H1 (cell line): Measurements from ENCODE around the gene RBM18. TPM values are rescaled to one million over a fixed set of nuclear protein-coding genes. Genes with fewer than 3 reads are reported as not detected.

Experiments
- CTCF ChIA-PET: fragments of 300-600 bp; sonication (Branson Sonifier 250); formaldehyde crosslinking; loops from one replicate; lab custom pipeline; 2021; ENCODE audit not compliant: partially characterized antibody; lab: Charles Lee
- POLR2A ChIA-PET: fragments of 300-600 bp; sonication (Branson Sonifier 250); formaldehyde crosslinking; loops from one replicate; lab custom pipeline; 2021; ENCODE audit warnings: inconsistent platforms; ENCODE audit not compliant: partially characterized antibody; lab: Charles Lee
- DNase-seq, 2 experiments: peaks; one replicate each; pipeline versions ENCODE4 v3.0.0 to v3.0.0-alpha.2; 2010 to 2022; ENCODE audit warnings: low spot score in 2 of 2, low read depth in 1 of 2, mixed read lengths in 1 of 2
- FAIRE-seq: peaks from 2 replicates; lab custom pipeline; 2011; peaks lifted over from hg19 to GRCh38; lab: Jason Lieb, UNC
- H2AFZ ChIP-seq: 2 replicates; pipeline ENCODE4 v1.8.1; 2012; ENCODE audit warnings: low read length, inconsistent platforms
- H2AK5ac ChIP-seq: 2 replicates; pipeline ENCODE4 v1.6.1; 2013; ENCODE audit warnings: low read depth, low read length
- H2BK120ac ChIP-seq: replicated peaks from 2 replicates; pipeline ENCODE3; 2013; ENCODE audit warnings: low read depth, low read length, inconsistent platforms
- H2BK12ac ChIP-seq: 2 replicates; pipeline ENCODE4 v1.6.1; 2013; ENCODE audit warnings: low read depth, low read length
- H2BK15ac ChIP-seq: 2 replicates; pipeline ENCODE4 v1.6.1; 2013; ENCODE audit warnings: low read length
- H2BK20ac ChIP-seq: 2 replicates; pipeline ENCODE4 v1.6.1; 2013; ENCODE audit warnings: low read length
- H2BK5ac ChIP-seq: 2 replicates; pipeline ENCODE4 v1.6.1; 2013; ENCODE audit warnings: low read depth, low read length
- H3K14ac ChIP-seq: 2 replicates; pipeline ENCODE4 v1.6.1; 2013; ENCODE audit warnings: inconsistent platforms; ENCODE audit not compliant: insufficient read length
- H3K18ac ChIP-seq: 2 replicates; pipeline ENCODE4 v1.6.1; 2013; ENCODE audit warnings: low read length; ENCODE audit errors: extremely low read depth
- H3K23ac ChIP-seq: 2 replicates; pipeline ENCODE4 v1.6.1; 2013; ENCODE audit warnings: inconsistent platforms; ENCODE audit not compliant: insufficient read length
- H3K23me2 ChIP-seq: 2 replicates; pipeline ENCODE4 v1.6.1; 2013; ENCODE audit warnings: low read depth, low read length
- H3K27ac ChIP-seq: 2 replicates; pipeline ENCODE4 v1.6.1; 2011; ENCODE audit warnings: low read depth, low read length, inconsistent platforms
- H3K27me3 ChIP-seq, 4 experiments: replicated peaks in 1 of 4; 1 replicate in 1 of 4; 2 replicates in 3 of 4; pipeline versions ENCODE4 v1.6.1 to v1.8.1; 2011 to 2013; ENCODE audit warnings: low read length in 3 of 4, mild to moderate bottlenecking in 3 of 4, inconsistent platforms in 2 of 4, mixed read lengths in 2 of 4, moderate library complexity in 1 of 4; ENCODE audit not compliant: control insufficient read depth in 3 of 4, insufficient read depth in 3 of 4; ENCODE audit errors: extremely low read depth in 1 of 4
- H3K36me3 ChIP-seq, 4 experiments: 2 replicates each; pipeline versions ENCODE4 v1.6.1 to v1.8.1; 2011 to 2013; ENCODE audit warnings: mild to moderate bottlenecking in 4 of 4, low read length in 3 of 4, moderate library complexity in 2 of 4, control low read depth in 1 of 4, inconsistent platforms in 1 of 4; ENCODE audit not compliant: insufficient read depth in 4 of 4, control insufficient read depth in 2 of 4
- H3K4ac ChIP-seq: replicated peaks from 2 replicates; pipeline ENCODE3; 2013; ENCODE audit warnings: low read length, low read depth, mixed read lengths, inconsistent platforms; ENCODE audit not compliant: insufficient read length
- H3K4me1 ChIP-seq, 4 experiments: replicated peaks in 1 of 4; 1 replicate in 1 of 4; 2 replicates in 3 of 4; pipeline versions ENCODE4 v1.6.1 to v1.8.1; 2011 to 2013; ENCODE audit warnings: low read length in 3 of 4, inconsistent platforms in 2 of 4, mixed read lengths in 1 of 4; ENCODE audit not compliant: insufficient read depth in 4 of 4, control insufficient read depth in 3 of 4
- H3K4me2 ChIP-seq, 2 experiments: 2 replicates each; pipeline versions ENCODE4 v1.6.1 to v1.8.1; 2011 to 2013; ENCODE audit warnings: low read depth in 2 of 2, low read length in 2 of 2, control low read depth in 1 of 2, inconsistent platforms in 1 of 2, mild to moderate bottlenecking in 1 of 2; ENCODE audit not compliant: insufficient read depth in 1 of 2
- H3K4me3 ChIP-seq, 4 experiments: fragments of 200-600, 300-600 bp in 1 of 4; sonication (generic), shearing (Covaris generic), sonication (Bioruptor Twin) in 1 of 4; 2 replicates each; pipeline versions ENCODE4 v1.5.1 to v1.8.1; 2011 to 2016; ENCODE audit warnings: low read length in 4 of 4, low read depth in 3 of 4, control low read depth in 2 of 4, inconsistent platforms in 2 of 4, mild to moderate bottlenecking in 2 of 4, mixed read lengths in 1 of 4, moderate library complexity in 1 of 4; ENCODE audit not compliant: insufficient read depth in 2 of 4; ENCODE audit errors: extremely low read depth in 1 of 4
- H3K56ac ChIP-seq: replicated peaks from 2 replicates; pipeline ENCODE3; 2013; ENCODE audit warnings: low read depth, mild to moderate bottlenecking, mixed read lengths, low read length, inconsistent platforms; ENCODE audit not compliant: insufficient read length
- H3K79me1 ChIP-seq: 2 replicates; pipeline ENCODE4 v1.6.1; 2013; ENCODE audit warnings: low read depth, low read length, control low read depth
- H3K79me2 ChIP-seq, 2 experiments: 2 replicates each; pipeline versions ENCODE4 v1.6.1 to v1.8.1; 2012 to 2013; ENCODE audit warnings: low read length in 2 of 2, mild to moderate bottlenecking in 2 of 2, inconsistent platforms in 1 of 2; ENCODE audit not compliant: insufficient read depth in 2 of 2, control insufficient read depth in 1 of 2
- H3K9ac ChIP-seq, 4 experiments: replicated peaks in 1 of 4; 1 replicate in 1 of 4; 2 replicates in 3 of 4; pipeline versions ENCODE4 v1.6.1 to v1.8.1; 2011 to 2013; ENCODE audit warnings: low read depth in 3 of 4, low read length in 3 of 4, control low read depth in 2 of 4, mild to moderate bottlenecking in 2 of 4, moderate library complexity in 2 of 4, inconsistent platforms in 1 of 4; ENCODE audit errors: extremely low read depth in 1 of 4
- H3K9me3 ChIP-seq, 2 experiments: 2 replicates each; pipeline versions ENCODE4 v1.6.1 to v1.8.1; 2012 to 2013; ENCODE audit warnings: mild to moderate bottlenecking in 2 of 2, moderate library complexity in 2 of 2, control low read depth in 1 of 2, inconsistent platforms in 1 of 2, low read depth in 1 of 2, low read length in 1 of 2, mixed read lengths in 1 of 2; ENCODE audit not compliant: insufficient read depth in 2 of 2
- H4K20me1 ChIP-seq, 2 experiments: replicated peaks in 1 of 2; 2 replicates each; pipeline versions ENCODE3 to v1.8.1; 2011 to 2013; ENCODE audit warnings: inconsistent platforms in 2 of 2, low read length in 2 of 2, mild to moderate bottlenecking in 1 of 2; ENCODE audit not compliant: insufficient read depth in 2 of 2, control insufficient read depth in 1 of 2
- H4K5ac ChIP-seq: 2 replicates; pipeline ENCODE4 v1.6.1; 2013; ENCODE audit warnings: low read length, low read depth, mixed read lengths, inconsistent platforms; ENCODE audit not compliant: insufficient read length
- H4K8ac ChIP-seq: 2 replicates; pipeline ENCODE4 v1.8.0; 2013; ENCODE audit warnings: mild to moderate bottlenecking, moderate library complexity, low read length, inconsistent platforms; ENCODE audit not compliant: insufficient read depth; ENCODE audit errors: extremely low read depth
- H4K91ac ChIP-seq: replicated peaks from 2 replicates; pipeline ENCODE3; 2013; ENCODE audit warnings: low read length, mixed read lengths, inconsistent platforms; ENCODE audit not compliant: insufficient read length
- FOSL1 ChIP-seq: IDR thresholded peaks from 2 replicates; pipeline ENCODE4 v1.6.1; 2011; ENCODE audit warnings: mild to moderate bottlenecking, low read depth, low read length, moderate library complexity; ENCODE audit not compliant: insufficient read depth
- RFX5 ChIP-seq: IDR thresholded peaks from 2 replicates; pipeline ENCODE4 v1.6.1; 2011; ENCODE audit warnings: low read depth, low read length, improper control_type of control experiment, borderline replicate concordance
- WGBS, 2 experiments: shearing (Covaris generic) in 1 of 2; methylation state at CpG; one replicate each; pipeline versions ENCODE4 v1.1.6 to v1.1.7; 2013 to 2015; ENCODE audit warnings: low lambda C conversion rate in 2 of 2, mixed read lengths in 2 of 2, inconsistent platforms in 1 of 2, low coverage in 1 of 2, missing lambda C conversion rate in 1 of 2; ENCODE audit not compliant: insufficient replicate concordance in 2 of 2, insufficient coverage in 1 of 2, insufficient read length in 1 of 2; ENCODE audit errors: extremely low coverage in 1 of 2, missing lambda C conversion rate in 1 of 2; 5-methylcytosine and 5-hydroxymethylcytosine counted together
- polyA plus RNA-seq, 7 experiments: library from polyadenylated mRNA; depleted of rRNA in 3 of 7; stranded (reverse) in 5 of 7; unstranded in 2 of 7; fragments of >200 nt in 5 of 7; fragments of 200-250 nt in 2 of 7; gene quantifications; 1 replicate in 5 of 7; 2 replicates in 1 of 7; 4 replicates in 1 of 7; pipeline versions ENCODE4 v1.2.1 to v1.2.3, GENCODE V29; 2011 to 2013; ENCODE audit warnings: missing spikeins in 2 of 7, mixed read lengths in 2 of 7
- total RNA-seq: library from RNA; stranded (reverse); fragmentation: NEBNext Ultra II Directional; extraction: Animal tissue kit (Norgen Biotek cat#: 25700); gene quantifications from 2 replicates; pipeline ENCODE4 v1.2.1, GENCODE V29; 2021

Gene RBM18
- total and polyA plus RNA-seq, 2 of the 8 experiments (the other 6 are each of a cell fraction or from before 2014, with no cell fraction given) = 5.9 to 14.3 TPM

- H3K9ac ChIP-seq = no peak overlapping the region
- no peak overlapping the region for H3K4me3 ChIP-seq
- CTCF ChIA-PET = interaction anchor here (0.8 to 1.5 kb wide), 4 partner anchors 9 to 102 kb away, joined by 3 to 4 read pairs (median 4); no protein-coding TSS in a partner anchor
- no peak overlapping the region for H2AFZ ChIP-seq
- H3K23me2 ChIP-seq = no peaks in the 10 kb centered on the region
- no peak overlapping the region for H4K91ac ChIP-seq
- H3K18ac ChIP-seq = no peak overlapping the region
- no peak overlapping the region for H4K5ac ChIP-seq
- H3K27me3 ChIP-seq = no peaks in the 10 kb centered on the region
- no peak overlapping the region for H2AK5ac ChIP-seq
- H3K79me2 ChIP-seq = no peaks in the 10 kb centered on the region
- no peaks in the 10 kb centered on the region for H3K9me3 ChIP-seq
- no peak overlapping the region for H3K14ac ChIP-seq
- no peak overlapping the region for H3K23ac ChIP-seq
- peaks cover 0 to 3% of the 10 kb centered on the region in 2 experiments for H4K20me1 ChIP-seq
- TF ChIP-seq RFX5 (no peak), FOSL1 (no peak)
- no peak overlapping the region for H3K4ac ChIP-seq
- no peak overlapping the region for H2BK12ac ChIP-seq
- no peak for FAIRE-seq
- peaks cover 0 to 6% (median 5%) of the 10 kb centered on the region in 4 experiments; a peak in 4 of 7 replicates for H3K4me1 ChIP-seq
- peaks cover 0 to 23% (median 10%) of the 10 kb centered on the region in 4 experiments; a peak in 6 of 8 replicates for H3K36me3 ChIP-seq
- POLR2A ChIA-PET = interaction anchor here (0.7 to 0.9 kb wide), 2 partner anchors 10 to 15 kb away, joined by 3 read pairs; partner anchors contain the start of genes MRRF and RBM18
- H3K79me1 ChIP-seq = no peaks in the 10 kb centered on the region
- H2BK5ac ChIP-seq = 0 out of 2 replicates have a peak overlapping the region, but pooled peaks have one; percentile 22
- H2BK20ac ChIP-seq = no peak overlapping the region
- H2BK120ac ChIP-seq = no peak overlapping the region
- H3K4me2 ChIP-seq = no peak overlapping the region
- no peak overlapping the region for H3K27ac ChIP-seq
- no peak overlapping the region for H2BK15ac ChIP-seq
- WGBS, 2 experiments = 88% methylated on average over 3 of the region's 3 CpGs; no CpG with 5 or more reads in 1 of the 2 experiments
- no peak for DNase-seq
- no peak overlapping the region for H3K56ac ChIP-seq
- H4K8ac ChIP-seq = no peak overlapping the region
Observed at GRCh38 chr9:122254761-122255160, 9.9 kb downstream of the RBM18 start.
